ENCODE measurements around the gene FAM162A. TPM values are rescaled to one million over a fixed set of nuclear protein-coding genes. Genes with fewer than 3 reads are reported as not detected.

FAM162A gene
- total RNA-seq, 1 experiment from 2014 or later, result 38.0 TPM

DNA sequence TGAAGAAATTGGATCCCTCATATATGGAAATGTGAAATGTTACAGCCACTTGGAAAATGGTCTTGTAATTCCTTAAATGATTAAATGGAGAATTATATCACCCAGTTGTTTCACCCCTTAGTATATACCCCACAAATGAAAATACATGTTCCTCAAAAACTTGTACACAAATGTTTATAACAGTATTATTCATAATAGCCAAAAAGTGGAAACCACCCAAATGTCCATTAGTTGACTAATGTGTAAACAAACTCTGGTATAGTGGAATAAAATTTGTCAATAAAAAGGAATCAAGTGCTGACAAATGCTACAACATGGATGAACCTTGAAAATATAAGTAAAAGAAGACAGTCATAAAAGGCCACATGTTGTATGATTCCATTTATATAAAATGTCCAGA is 12.5 kb downstream of the FAM162A start:
- intact Hi-C loops (cut with micrococcal nuclease; ENCODE audit: unreplicated experiment), result no loop called here
- Mint-ChIP-seq H3K27me3 (ENCODE audit: unreplicated experiment) (no peaks in the 10 kb centered on the region), H3K4me1 (ENCODE audit: low read depth, unreplicated experiment) (no peaks in the 10 kb centered on the region), H3K27ac (ENCODE audit: unreplicated experiment) (no peak overlapping the region), H3K4me3 (ENCODE audit: low read depth, unreplicated experiment) (no peak overlapping the region), H3K36me3 (ENCODE audit: insufficient read depth, unreplicated experiment) (no peaks in the 10 kb centered on the region), H3K9me3 (ENCODE audit: low read depth, unreplicated experiment) (no peaks in the 10 kb centered on the region)
- DNase-seq, result no peak
- no peak for TF ChIP-seq CTCF (IDR thresholded peaks at IDR 0.05; ENCODE audit: unreplicated experiment)
- CTCF ChIA-PET, result interaction anchor here (1.3 kb wide), 1 partner anchor 13 kb away, joined by 6 read pairs; the partner anchor contains the start of gene FAM162A
- no TSS peak for BruUV-seq (replicated peaks)

DNA sequence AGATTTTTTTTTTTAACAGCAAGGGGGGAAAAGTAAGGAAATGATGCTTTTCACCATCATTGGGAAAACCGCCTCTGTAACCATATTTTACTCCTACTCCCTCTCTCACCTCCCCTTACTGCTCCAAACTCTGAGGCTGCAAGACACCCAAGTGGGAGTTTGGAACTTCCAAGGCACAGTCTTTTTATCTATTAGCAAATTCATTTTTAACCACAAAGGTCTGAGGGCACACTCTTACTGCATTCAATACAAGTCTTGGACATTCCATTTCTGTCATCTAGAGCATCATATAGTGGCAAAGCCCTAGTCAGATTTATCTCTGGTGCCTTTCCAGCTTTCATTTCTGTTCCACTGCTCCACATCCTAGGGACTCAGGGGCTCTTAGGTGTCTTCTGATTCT is 13.2 kb downstream of the FAM162A start:
- CTCF ChIA-PET, result no interaction called here
- Mint-ChIP-seq H3K36me3 (ENCODE audit: insufficient read depth, unreplicated experiment) (no peaks in the 10 kb centered on the region), H3K4me3 (ENCODE audit: low read depth, unreplicated experiment) (no peak overlapping the region), H3K27me3 (ENCODE audit: unreplicated experiment) (no peaks in the 10 kb centered on the region), H3K4me1 (ENCODE audit: low read depth, unreplicated experiment) (no peaks in the 10 kb centered on the region), H3K9me3 (ENCODE audit: low read depth, unreplicated experiment) (no peaks in the 10 kb centered on the region), H3K27ac (ENCODE audit: unreplicated experiment) (no peak overlapping the region)
- no peak for TF ChIP-seq CTCF (IDR thresholded peaks at IDR 0.05; ENCODE audit: unreplicated experiment)
- no peak for DNase-seq
- BruUV-seq (replicated peaks), result no TSS peak
- intact Hi-C loops (cut with micrococcal nuclease; ENCODE audit: unreplicated experiment), result no loop called here

GRCh38 chr3:122398920-122399319 is 14.9 kb downstream of the FAM162A start:
- H3K36me3 Mint-ChIP-seq (ENCODE audit: insufficient read depth, unreplicated experiment), result no peaks in the 10 kb centered on the region
- no peak for DNase-seq
- no peak for TF ChIP-seq CTCF (IDR thresholded peaks at IDR 0.05; ENCODE audit: unreplicated experiment)
- H3K4me1 Mint-ChIP-seq (ENCODE audit: low read depth, unreplicated experiment), result no peaks in the 10 kb centered on the region
- no peak overlapping the region for H3K4me3 Mint-ChIP-seq (ENCODE audit: low read depth, unreplicated experiment)
- no TSS peak for BruUV-seq (replicated peaks)
- no peaks in the 10 kb centered on the region for H3K27me3 Mint-ChIP-seq (ENCODE audit: unreplicated experiment)
- CTCF ChIA-PET, result no interaction called here
- H3K9me3 Mint-ChIP-seq (ENCODE audit: low read depth, unreplicated experiment), result no peaks in the 10 kb centered on the region
- H3K27ac Mint-ChIP-seq (ENCODE audit: unreplicated experiment), result no peak overlapping the region
- intact Hi-C loops (cut with micrococcal nuclease; ENCODE audit: unreplicated experiment), result no loop called here

- Mint-ChIP-seq H3K9me3 (ENCODE audit: low read depth, unreplicated experiment) (no peaks in the 10 kb centered on the region), H3K36me3 (ENCODE audit: insufficient read depth, unreplicated experiment) (no peaks in the 10 kb centered on the region), H3K27me3 (ENCODE audit: unreplicated experiment) (no peaks in the 10 kb centered on the region), H3K4me1 (ENCODE audit: low read depth, unreplicated experiment) (no peaks in the 10 kb centered on the region), H3K27ac (ENCODE audit: unreplicated experiment) (no peak overlapping the region), H3K4me3 (ENCODE audit: low read depth, unreplicated experiment) (no peak overlapping the region)
- no peak for TF ChIP-seq CTCF (IDR thresholded peaks at IDR 0.05; ENCODE audit: unreplicated experiment)
- CTCF ChIA-PET, result no interaction called here
- BruUV-seq (replicated peaks), result no TSS peak
- no peak for DNase-seq
- intact Hi-C loops (cut with micrococcal nuclease; ENCODE audit: unreplicated experiment), result no loop called here
Observed at GRCh38 chr3:122403489-122403888, 19.5 kb downstream of the FAM162A start.
